Progenitor cell of endocrine pancreas (in vitro differentiated cells): ENCODE measurements around the gene TMCC3. TPM values are rescaled to one million over a fixed set of nuclear protein-coding genes. Genes with fewer than 3 reads are reported as not detected.

Source experiments
- DNase-seq: peaks from one replicate; pipeline ENCODE4 v3.0.0; 2021; ENCODE audit warnings: low spot score; ENCODE audit not compliant: unreplicated experiment
- H3K27ac Mint-ChIP-seq: 2 replicates; pipeline ENCODE4 v1.8.0; 2021; ENCODE audit warnings: mild to moderate bottlenecking, moderate library complexity, mixed read lengths
- H3K27me3 Mint-ChIP-seq: 2 replicates; pipeline ENCODE4 v1.8.0; 2021; ENCODE audit warnings: mixed read lengths
- H3K36me3 Mint-ChIP-seq: 2 replicates; pipeline ENCODE4 v1.8.0; 2022; ENCODE audit warnings: mixed read lengths; ENCODE audit not compliant: insufficient read depth
- H3K4me1 Mint-ChIP-seq: 2 replicates; pipeline ENCODE4 v1.8.0; 2021; ENCODE audit warnings: low read depth, mixed read lengths
- H3K4me3 Mint-ChIP-seq: 2 replicates; pipeline ENCODE4 v1.8.0; 2021; ENCODE audit warnings: low read depth, mild to moderate bottlenecking, moderate library complexity, mixed read lengths
- H3K9me3 Mint-ChIP-seq: 2 replicates; pipeline ENCODE4 v1.8.0; 2021; ENCODE audit warnings: low read depth, mixed read lengths
- CTCF ChIP-seq: fragments of 200-600 bp; sonication (generic); IDR thresholded peaks from one replicate; pipeline ENCODE4 v1.5.0; 2021; ENCODE audit warnings: antibody characterized with exemption, mild to moderate bottlenecking; ENCODE audit not compliant: unreplicated experiment
- total RNA-seq: library from RNA; stranded (reverse); gene quantifications from 2 replicates; pipeline ENCODE4 v1.2.1, GENCODE V29; 2021

TMCC3 gene
- total RNA-seq, 1 donor from 2014 or later: 15.9 TPM

- no peak for DNase-seq
- no peaks in the 10 kb centered on the region for H3K36me3 Mint-ChIP-seq
- peak overlapping the region; percentile 74 for H3K27ac Mint-ChIP-seq
- H3K9me3 Mint-ChIP-seq: no peaks in the 10 kb centered on the region
- TF ChIP-seq CTCF: no peak
- H3K27me3 Mint-ChIP-seq: no peaks in the 10 kb centered on the region
- H3K4me3 Mint-ChIP-seq: no peak overlapping the region
- H3K4me1 Mint-ChIP-seq: peaks cover 35% of the 10 kb centered on the region
Observed at GRCh38 chr12:94634717-94635116, 15.6 kb downstream of the TMCC3 start.

GRCh38 chr12:94633401-94633800, 17.0 kb downstream of the TMCC3 start:
- peaks cover 35% of the 10 kb centered on the region for H3K4me1 Mint-ChIP-seq
- H3K36me3 Mint-ChIP-seq: no peaks in the 10 kb centered on the region
- no peaks in the 10 kb centered on the region for H3K9me3 Mint-ChIP-seq
- DNase-seq: no peak
- TF ChIP-seq CTCF: no peak
- no peak overlapping the region for H3K27ac Mint-ChIP-seq
- H3K27me3 Mint-ChIP-seq: no peaks in the 10 kb centered on the region
- H3K4me3 Mint-ChIP-seq: no peak overlapping the region

- H3K4me1 Mint-ChIP-seq: peaks cover 32% of the 10 kb centered on the region
- no peak for TF ChIP-seq CTCF
Observed at GRCh38 chr12:94631058-94631457, 19.3 kb downstream of the TMCC3 start.

GRCh38 chr12:94628819-94629472, 21.4 kb downstream of the TMCC3 start:
- peaks cover 19% of the 10 kb centered on the region for H3K4me1 Mint-ChIP-seq
- peaks cover 8% of the 10 kb centered on the region for H3K9me3 Mint-ChIP-seq
- DNase-seq: no peak
- H3K36me3 Mint-ChIP-seq: peaks cover 11% of the 10 kb centered on the region
- H3K27me3 Mint-ChIP-seq: no peaks in the 10 kb centered on the region
- no peak overlapping the region for H3K27ac Mint-ChIP-seq
- no peak for TF ChIP-seq CTCF
- H3K4me3 Mint-ChIP-seq: no peak overlapping the region

More at GRCh38 chr12:94631058-94631457, 19.3 kb downstream of the TMCC3 start:
- Mint-ChIP-seq H3K9me3 (peaks cover 4% of the 10 kb centered on the region), H3K36me3 (peaks cover 6% of the 10 kb centered on the region), H3K27me3 (no peaks in the 10 kb centered on the region), H3K27ac (peak overlapping the region; percentile 50), H3K4me3 (peak overlapping the region; percentile 14)
- DNase-seq: no peak

GRCh38 chr12:94628369-94628768, 22.0 kb downstream of the TMCC3 start:
- no peak overlapping the region for H3K27ac Mint-ChIP-seq
- peaks cover 8% of the 10 kb centered on the region for H3K9me3 Mint-ChIP-seq
- no peak for DNase-seq
- H3K27me3 Mint-ChIP-seq: no peaks in the 10 kb centered on the region
- H3K4me3 Mint-ChIP-seq: no peak overlapping the region
- TF ChIP-seq CTCF: no peak
- peaks cover 11% of the 10 kb centered on the region for H3K36me3 Mint-ChIP-seq
- H3K4me1 Mint-ChIP-seq: peaks cover 17% of the 10 kb centered on the region
